Right ventricle myocardium inferior (tissue), 1 donor: ENCODE results near the gene NTN4. TPM values are rescaled to one million over a fixed set of nuclear protein-coding genes. Genes with fewer than 3 reads are reported as not detected.
"Not testable (repeated sequence)": the region's sequence is repeated elsewhere in the genome, so short reads cannot be mapped to it uniquely, and the experiment has no call there.

Experiments
- ATAC-seq: fragments of 200-7000 bp; cut with Tn5 transposase; one replicate; pipeline ENCODE4 v1.9.1; 2020; ENCODE audit warnings: mild to moderate bottlenecking, moderate library complexity
- DNase-seq: peaks from one replicate; pipeline ENCODE4 v3.0.0; 2021; ENCODE audit errors: missing footprints
- intact Hi-C: fragments of 100-400 bp; cut with DNase I; formaldehyde crosslinking; loops from one replicate; pipeline ENCODE4 v1.11.0; 2022
- total RNA-seq: library from RNA; stranded (reverse); fragmentation: NEBNext Ultra II Directional; extraction: Animal tissue kit (Norgen Biotek cat#: 25700); gene quantifications from one replicate; pipeline ENCODE4 v1.2.1, GENCODE V29; 2021
- donor health status: DM: no; HTN: yes; CAD: no; lungs with severe emphysema.

Gene NTN4
- total RNA-seq, 1 donor from 2014 or later = 74.5 TPM

DNA sequence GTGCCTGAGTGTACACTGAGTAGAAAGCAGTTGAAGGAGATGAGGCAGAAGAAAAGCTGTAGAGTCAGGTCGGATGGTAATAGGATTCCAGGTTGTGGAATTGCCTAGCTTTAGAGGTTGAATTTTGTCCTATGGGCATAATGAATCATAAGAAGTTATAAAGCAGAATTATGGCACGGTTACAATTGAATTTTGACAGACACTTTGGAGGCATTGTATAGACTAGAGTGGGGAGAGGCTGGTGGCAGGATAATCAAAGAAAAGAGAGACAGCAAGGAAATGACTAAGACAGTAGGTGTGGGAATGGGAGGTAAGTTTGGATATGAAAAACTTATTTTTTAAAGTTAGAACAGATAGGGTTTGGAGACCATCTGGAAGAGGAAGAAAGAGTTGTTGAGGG lies 102.6 kb downstream of the NTN4 start:
- no peak for ATAC-seq
- intact Hi-C loops = no loop called here

DNA sequence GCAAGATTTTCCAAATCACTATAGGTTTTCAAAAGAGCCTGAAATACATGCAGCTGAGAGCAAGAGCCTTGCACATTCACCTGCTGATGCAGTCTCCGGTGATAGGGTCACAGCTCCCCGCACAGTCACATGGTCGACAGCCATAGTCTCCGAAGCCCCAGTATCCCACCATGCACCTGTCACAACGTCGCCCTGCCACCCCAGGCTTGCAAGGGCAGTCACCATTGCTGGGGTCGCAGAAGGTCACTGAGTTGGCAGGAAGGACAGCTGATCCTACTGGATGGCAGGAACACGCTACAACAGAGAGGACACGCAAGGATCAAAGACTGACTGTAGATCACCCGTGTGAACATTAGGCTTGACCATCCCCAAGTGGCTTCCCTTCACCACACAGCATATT lies 107.1 kb downstream of the NTN4 start:
- intact Hi-C loops = no loop called here
- DNase-seq (no peak), ATAC-seq (no peak)

More for the DNA sequence above, 102.6 kb downstream of the NTN4 start:
- DNase-seq = no peak

GRCh38 chr12:95681210-95681765 lies 109.3 kb downstream of the NTN4 start:
- no peak for DNase-seq
- intact Hi-C loops = no loop called here
- no peak for ATAC-seq

- no peak for DNase-seq
- ATAC-seq = no peak
- intact Hi-C loops = no loop called here
Measured at GRCh38 chr12:95678684-95679083, 111.9 kb downstream of the NTN4 start.

GRCh38 chr12:95677782-95678181 lies 112.8 kb downstream of the NTN4 start:
- not testable (repeated sequence) for ATAC-seq

GRCh38 chr12:95674631-95675030 lies 115.9 kb downstream of the NTN4 start:
- DNase-seq (no peak), ATAC-seq (peak; percentile 58)
- intact Hi-C loops = no loop called here

More at GRCh38 chr12:95677782-95678181, 112.8 kb downstream of the NTN4 start:
- DNase-seq, intact Hi-C loops: not testable (repeated sequence)

- intact Hi-C loops = no loop called here
- DNase-seq (no peak), ATAC-seq (no peak)
Measured at GRCh38 chr12:95674163-95674562, 116.4 kb downstream of the NTN4 start.

DNA sequence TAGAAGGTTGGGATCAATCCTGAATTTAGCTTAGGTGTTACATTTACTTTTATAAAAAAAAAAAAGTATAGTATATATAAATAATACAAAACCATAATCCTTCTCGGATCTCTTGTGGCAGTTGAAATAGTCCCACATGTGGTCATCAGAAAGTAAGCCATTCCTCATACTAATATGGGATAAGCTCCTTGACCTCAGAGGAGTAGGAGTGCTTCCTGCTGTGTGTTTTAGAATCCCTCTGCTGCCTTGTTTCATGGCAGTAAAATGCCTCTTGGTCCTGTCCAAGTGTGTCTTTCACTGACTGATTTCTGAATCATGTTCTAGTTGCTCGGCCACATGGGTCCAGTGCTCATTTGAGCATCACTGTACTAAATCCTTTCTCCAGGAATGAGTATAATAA lies 117.0 kb downstream of the NTN4 start:
- intact Hi-C loops = no loop called here
- ATAC-seq (no peak), DNase-seq (no peak)

DNA sequence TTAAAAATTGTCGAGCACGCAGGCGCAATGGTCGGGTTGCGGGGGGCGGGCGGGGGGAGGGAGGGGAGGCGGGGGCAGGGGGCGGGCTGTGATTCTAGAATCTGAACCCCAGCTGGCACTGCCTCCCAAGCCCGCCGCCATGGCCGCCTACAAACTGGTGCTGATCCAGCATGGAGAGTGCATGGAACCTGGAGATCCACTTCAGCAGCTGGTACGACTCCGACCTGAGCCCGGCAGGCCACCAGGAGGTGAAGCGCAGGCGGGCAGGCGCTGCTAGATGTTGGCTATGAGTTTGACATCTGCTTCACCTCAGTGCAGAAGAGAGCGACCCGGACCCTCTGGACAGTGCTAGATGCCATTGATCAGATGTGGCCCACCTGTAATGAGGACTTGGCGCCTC lies 118.4 kb downstream of the NTN4 start:
- no peak for ATAC-seq

DNA sequence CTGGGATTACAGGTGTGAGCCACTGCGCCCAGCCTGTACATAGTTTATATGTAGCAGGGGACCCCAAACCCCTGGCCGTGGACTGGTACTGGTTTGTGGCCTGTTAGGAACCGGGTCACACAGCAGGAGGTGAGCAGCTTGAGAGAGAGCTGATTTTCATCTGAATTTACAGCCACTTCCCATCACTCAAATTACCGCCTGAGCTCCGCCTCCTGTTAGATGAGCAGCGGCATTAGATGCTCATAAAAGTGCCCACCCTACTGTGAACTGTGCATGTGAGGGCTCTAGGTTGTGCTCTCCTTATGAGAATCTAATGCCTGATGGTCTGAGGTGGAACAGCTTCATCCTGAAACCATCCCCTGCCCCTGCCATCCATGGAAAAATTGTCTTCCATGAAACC lies 119.3 kb downstream of the NTN4 start:
- no peak for DNase-seq
- no peak for ATAC-seq
- intact Hi-C loops = no loop called here

More for the DNA sequence above, 118.4 kb downstream of the NTN4 start:
- intact Hi-C loops = no loop called here
- no peak for DNase-seq

GRCh38 chr12:95663525-95663924 lies 127.0 kb downstream of the NTN4 start:
- ATAC-seq = no peak
- intact Hi-C loops = no loop called here
- DNase-seq = no peak

DNA sequence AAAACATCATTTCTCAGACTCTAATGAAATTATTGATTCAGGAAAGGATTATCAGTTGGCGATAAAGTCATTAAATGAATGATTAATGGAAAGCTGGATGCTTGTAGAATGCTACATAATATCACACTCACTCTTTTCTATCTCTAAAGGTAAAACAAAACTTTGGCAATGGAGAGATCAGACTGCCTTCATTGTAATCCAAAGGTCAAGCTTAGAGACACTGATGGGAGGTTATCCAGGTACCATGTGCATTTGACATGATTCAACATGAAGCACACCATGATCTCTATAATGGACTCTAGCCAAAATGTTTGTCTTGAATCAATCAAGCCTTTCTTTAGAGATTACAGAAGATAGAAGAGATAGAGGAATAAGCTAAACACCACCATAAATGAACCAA lies 129.2 kb downstream of the NTN4 start:
- ATAC-seq (no peak), DNase-seq (no peak)
- intact Hi-C loops = no loop called here

DNA sequence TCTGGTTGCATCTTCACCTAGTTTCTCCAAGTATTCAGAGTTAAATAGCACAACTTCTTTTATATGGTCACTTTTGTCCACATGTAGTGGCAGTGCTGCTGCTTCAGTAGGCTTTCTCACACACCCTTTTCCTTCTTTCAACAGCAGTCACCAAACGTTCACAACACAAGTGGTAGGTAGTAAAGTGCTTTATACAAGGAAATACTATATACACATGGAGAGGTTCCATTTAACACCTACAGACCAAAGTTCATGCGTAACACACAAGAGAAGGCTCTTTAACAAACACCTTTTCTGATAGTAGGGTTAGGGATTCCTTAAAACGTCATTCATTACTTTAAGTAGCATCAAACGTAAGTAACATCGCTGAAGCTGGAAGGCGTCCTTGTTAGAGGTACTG lies 132.2 kb downstream of the NTN4 start:
- intact Hi-C loops = no loop called here
- no peak for DNase-seq
- ATAC-seq = no peak

DNA sequence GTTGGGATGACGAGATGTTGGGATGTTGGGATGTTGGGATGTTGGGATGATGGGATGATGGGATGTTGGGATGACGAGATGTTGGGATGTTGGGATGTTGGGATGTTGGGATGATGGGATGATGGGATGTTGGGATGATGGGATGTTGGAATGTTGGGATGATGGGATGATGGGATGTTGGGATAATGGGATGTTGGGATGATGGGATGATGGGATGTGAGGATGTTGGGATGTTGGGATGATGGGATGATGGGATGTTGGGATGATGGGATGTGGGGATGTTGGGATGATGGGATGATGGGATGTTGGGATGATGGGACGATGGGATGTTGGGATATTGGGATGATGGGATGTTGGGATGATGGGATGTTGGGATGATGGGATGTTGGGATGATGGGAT lies 135.9 kb downstream of the NTN4 start:
- DNase-seq, ATAC-seq, intact Hi-C loops: not testable (repeated sequence)

DNA sequence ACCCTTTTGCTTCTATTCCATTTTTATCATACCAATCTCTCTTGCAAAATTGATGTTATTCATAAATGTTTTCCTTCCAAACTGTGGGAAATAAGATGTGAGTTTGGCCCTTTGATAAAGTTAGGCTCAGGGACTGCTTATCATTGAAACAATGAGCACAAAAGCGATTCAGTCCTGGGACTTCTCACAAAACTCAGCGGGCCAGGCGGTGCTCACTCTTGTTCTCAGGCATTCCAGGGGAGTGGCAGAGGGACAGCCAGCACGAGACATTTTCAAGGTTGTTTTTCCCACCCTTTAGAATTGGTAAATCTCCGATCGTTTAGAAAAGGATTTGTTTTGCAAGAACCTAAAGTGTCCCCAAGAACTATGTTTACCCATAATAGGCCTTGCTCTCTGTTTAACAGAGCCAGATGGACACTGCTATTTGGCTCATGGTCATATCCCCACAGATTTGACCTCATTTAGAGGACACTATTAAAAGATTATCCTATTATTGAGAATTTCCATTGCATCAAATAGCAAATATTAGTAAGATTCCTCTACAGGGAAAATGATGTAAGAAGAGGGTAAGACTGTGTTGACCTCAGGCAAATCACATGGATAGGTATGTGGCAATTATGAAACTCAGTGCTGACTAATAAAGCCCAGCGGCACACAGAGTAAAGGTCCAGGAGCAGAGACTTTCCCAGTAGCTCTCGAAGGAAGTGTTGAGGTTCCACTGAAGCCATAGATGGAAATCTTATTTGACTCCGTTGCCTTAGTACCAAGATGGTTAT lies 136.6 kb downstream of the NTN4 start:
- ATAC-seq = peak; percentile 84
- no peak for DNase-seq
- intact Hi-C loops = no loop called here

DNA sequence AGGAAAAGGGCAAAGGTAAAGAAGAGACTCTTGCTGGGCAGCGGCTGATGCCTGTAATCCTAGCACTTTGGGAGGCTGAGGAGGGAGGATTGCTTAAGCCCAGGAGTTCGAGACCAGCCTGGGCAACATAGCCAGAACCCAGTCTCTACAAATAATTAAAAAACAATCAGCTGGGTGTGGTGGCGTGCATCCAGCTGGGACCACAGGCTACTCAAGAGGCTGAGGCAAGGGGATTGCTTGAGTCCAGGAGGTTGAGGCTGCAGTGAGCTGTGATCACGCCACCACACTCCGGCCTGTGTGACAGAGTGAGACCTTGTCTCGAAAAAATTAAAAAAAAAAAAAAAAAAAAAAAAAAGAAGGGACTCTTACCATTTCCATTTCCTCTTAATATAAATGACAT lies 138.9 kb downstream of the NTN4 start:
- ATAC-seq (no peak), DNase-seq (no peak)
- intact Hi-C loops = no loop called here

- DNase-seq (no peak), ATAC-seq (peak; percentile 58)
- intact Hi-C loops = no loop called here
Measured at GRCh38 chr12:95648990-95649791, 141.4 kb downstream of the NTN4 start.

GRCh38 chr12:95646781-95647190 lies 143.8 kb downstream of the NTN4 start:
- intact Hi-C loops = no loop called here
- DNase-seq (no peak), ATAC-seq (no peak)

DNA sequence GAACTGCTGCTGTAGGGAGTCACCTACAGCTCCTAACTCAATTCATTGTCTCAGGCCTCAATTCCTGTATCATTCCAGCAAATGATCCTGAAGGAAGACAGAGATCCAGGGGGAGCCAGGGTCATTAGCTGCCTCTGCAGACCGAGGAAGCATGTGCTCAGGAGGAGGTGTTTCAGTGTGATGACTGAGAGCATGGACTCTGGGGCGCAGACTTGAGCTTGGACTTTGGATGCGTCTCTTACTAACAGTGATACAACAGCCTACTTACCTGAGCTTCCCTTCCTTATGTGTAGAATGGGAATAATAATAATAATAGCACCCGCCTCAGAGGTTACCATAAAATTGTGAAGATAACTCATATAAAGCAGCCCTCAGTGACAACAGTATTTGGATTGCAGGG lies 147.3 kb downstream of the NTN4 start:
- DNase-seq (no peak), ATAC-seq (no peak)
- intact Hi-C loops = no loop called here

- ATAC-seq = no peak
- DNase-seq = no peak
- intact Hi-C loops = no loop called here
Measured at GRCh38 chr12:95642583-95642982, 148.0 kb downstream of the NTN4 start.
